Stimulated activated CD4-positive, alpha-beta T cell treated with anti-CD3 and anti-CD28 coated beads, Interleukin-2, amount 100 ng/mL, for 48 hours (primary cell): ENCODE data around the gene NCKAP5.

Experiments
- DNase-seq, 2 donors: peaks; one replicate each; pipeline ENCODE4 v3.0.0-alpha.2; 2020

NCKAP5 gene

GRCh38 chr2:133315280-133315679 is 253.0 kb downstream of the NCKAP5 start:
- no peak for DNase-seq

GRCh38 chr2:133314795-133315194 is 253.5 kb downstream of the NCKAP5 start:
- DNase-seq: no peak

- no peak for DNase-seq
Measured at GRCh38 chr2:133312038-133312729, 256.1 kb downstream of the NCKAP5 start.

- DNase-seq: no peak
Measured at GRCh38 chr2:133306236-133306635, 262.0 kb downstream of the NCKAP5 start.

- no peak for DNase-seq
Measured at GRCh38 chr2:133304344-133304743, 263.9 kb downstream of the NCKAP5 start.

GRCh38 chr2:133303150-133303549 is 265.1 kb downstream of the NCKAP5 start:
- no peak for DNase-seq

GRCh38 chr2:133296401-133296800 is 271.9 kb downstream of the NCKAP5 start:
- DNase-seq: no peak

GRCh38 chr2:133293544-133294353 is 274.5 kb downstream of the NCKAP5 start:
- no peak for DNase-seq

GRCh38 chr2:133292259-133292658 is 276.0 kb downstream of the NCKAP5 start:
- DNase-seq: no peak

- no peak for DNase-seq
Measured at GRCh38 chr2:133287709-133288108, 280.6 kb downstream of the NCKAP5 start.

GRCh38 chr2:133286326-133286922 is 281.8 kb downstream of the NCKAP5 start:
- DNase-seq: no peak

- no peak for DNase-seq
Measured at GRCh38 chr2:133273031-133273430, 295.2 kb downstream of the NCKAP5 start.

- DNase-seq: no peak
Measured at GRCh38 chr2:133271105-133271504, 297.2 kb downstream of the NCKAP5 start.

- no peak for DNase-seq
Measured at GRCh38 chr2:133270550-133270949, 297.7 kb downstream of the NCKAP5 start.

GRCh38 chr2:133266926-133267590 is 301.2 kb downstream of the NCKAP5 start:
- no peak for DNase-seq

GRCh38 chr2:133266041-133266925 is 302.0 kb downstream of the NCKAP5 start:
- DNase-seq: no peak

GRCh38 chr2:133265432-133265949 is 302.8 kb downstream of the NCKAP5 start:
- DNase-seq: no peak

GRCh38 chr2:133264989-133265401 is 303.3 kb downstream of the NCKAP5 start:
- DNase-seq: no peak

GRCh38 chr2:133262893-133263292 is 305.4 kb downstream of the NCKAP5 start:
- no peak for DNase-seq

- DNase-seq: no peak
Measured at GRCh38 chr2:133255360-133255759, 312.9 kb downstream of the NCKAP5 start.

GRCh38 chr2:133253793-133254192 is 314.5 kb downstream of the NCKAP5 start:
- no peak for DNase-seq

GRCh38 chr2:133252780-133253355 is 315.4 kb downstream of the NCKAP5 start:
- no peak for DNase-seq
